Measurements from ENCODE around the gene SLC7A7.

The SLC7A7 gene

GRCh38 chr14:22841311-22841710 lies 26.1 kb upstream of the SLC7A7 start:
- Histone ChIP-seq H3K27ac (ENCODE audit: low read length) (no peak overlapping the region), H3K36me3 (replicated peaks; ENCODE audit: insufficient read depth, low read length) (no peaks in the 10 kb centered on the region), H3K79me2 (ENCODE audit: low read length) (no peaks in the 10 kb centered on the region), H3K9ac (ENCODE audit: low read length) (no peak overlapping the region), H3K27me3 (replicated peaks; ENCODE audit: insufficient read depth, low read length) (peaks cover 6% of the 10 kb centered on the region; the same call in 1 of the 2 replicates), H3K4me1 (ENCODE audit: low read length) (no peaks in the 10 kb centered on the region), H3K4me3 (ENCODE audit: low read length) (no peak overlapping the region), H3K4me2 (ENCODE audit: low read depth, low read length) (no peak overlapping the region), H2AFZ (ENCODE audit: low read length) (no peak overlapping the region), H3K9me2 (replicated peaks; ENCODE audit: insufficient read depth, low read length) (no peaks in the 10 kb centered on the region), H3F3A (ENCODE audit: insufficient read depth, low read length) (no peaks in the 10 kb centered on the region), H4K20me1 (ENCODE audit: insufficient read depth, low read length) (no peaks in the 10 kb centered on the region), H3K9me3 (replicated peaks; ENCODE audit: insufficient read depth, low read length) (no peaks in the 10 kb centered on the region)
- TF ChIP-seq CTCF (IDR thresholded peaks at IDR 0.05; ENCODE audit: low read length) (no peak), EZH2 (optimal IDR thresholded peaks at IDR 0.05; ENCODE audit: low read depth, low read length) (no peak), EZH2phosphoT487 (IDR thresholded peaks at IDR 0.05; ENCODE audit: low read length) (no peak)
- no peak for DNase-seq

- Histone ChIP-seq H3K9me2 (replicated peaks; ENCODE audit: insufficient read depth, low read length) (no peaks in the 10 kb centered on the region), H2AFZ (ENCODE audit: low read length) (no peak overlapping the region), H3K4me1 (ENCODE audit: low read length) (no peaks in the 10 kb centered on the region), H3K9me3 (replicated peaks; ENCODE audit: insufficient read depth, low read length) (no peaks in the 10 kb centered on the region), H4K20me1 (ENCODE audit: insufficient read depth, low read length) (no peaks in the 10 kb centered on the region), H3K4me2 (ENCODE audit: low read depth, low read length) (no peak overlapping the region), H3F3A (ENCODE audit: insufficient read depth, low read length) (no peaks in the 10 kb centered on the region), H3K27me3 (replicated peaks; ENCODE audit: insufficient read depth, low read length) (peaks cover 6% of the 10 kb centered on the region; the same call in 1 of the 2 replicates), H3K79me2 (ENCODE audit: low read length) (no peaks in the 10 kb centered on the region), H3K4me3 (ENCODE audit: low read length) (no peak overlapping the region), H3K36me3 (replicated peaks; ENCODE audit: insufficient read depth, low read length) (no peaks in the 10 kb centered on the region), H3K27ac (ENCODE audit: low read length) (no peak overlapping the region), H3K9ac (ENCODE audit: low read length) (no peak overlapping the region)
- no peak for DNase-seq
- TF ChIP-seq CTCF (IDR thresholded peaks at IDR 0.05; ENCODE audit: low read length) (no peak), EZH2 (optimal IDR thresholded peaks at IDR 0.05; ENCODE audit: low read depth, low read length) (no peak), EZH2phosphoT487 (IDR thresholded peaks at IDR 0.05; ENCODE audit: low read length) (no peak)
These were observed 24.0 kb upstream of the SLC7A7 start for GRCh38 chr14:22839159-22839779.

- no peaks in the 10 kb centered on the region for H3K9me3 ChIP-seq (replicated peaks; ENCODE audit: insufficient read depth, low read length)
- no peaks in the 10 kb centered on the region for H3K36me3 ChIP-seq (replicated peaks; ENCODE audit: insufficient read depth, low read length)
- no peaks in the 10 kb centered on the region for H3K79me2 ChIP-seq (ENCODE audit: low read length)
- TF ChIP-seq CTCF (IDR thresholded peaks at IDR 0.05; ENCODE audit: low read length) (no peak), EZH2phosphoT487 (IDR thresholded peaks at IDR 0.05; ENCODE audit: low read length) (no peak), EZH2 (optimal IDR thresholded peaks at IDR 0.05; ENCODE audit: low read depth, low read length) (no peak)
- H3K9me2 ChIP-seq (replicated peaks; ENCODE audit: insufficient read depth, low read length) = no peaks in the 10 kb centered on the region
- no peaks in the 10 kb centered on the region for H3F3A ChIP-seq (ENCODE audit: insufficient read depth, low read length)
- no peaks in the 10 kb centered on the region for H3K4me1 ChIP-seq (ENCODE audit: low read length)
- no peak overlapping the region for H3K4me2 ChIP-seq (ENCODE audit: low read depth, low read length)
- no peak for DNase-seq
- no peak overlapping the region for H3K27ac ChIP-seq (ENCODE audit: low read length)
- H2AFZ ChIP-seq (ENCODE audit: low read length) = no peak overlapping the region
- H3K4me3 ChIP-seq (ENCODE audit: low read length) = no peak overlapping the region
- peaks cover 6% of the 10 kb centered on the region; the same call in 1 of the 2 replicates for H3K27me3 ChIP-seq (replicated peaks; ENCODE audit: insufficient read depth, low read length)
- H3K9ac ChIP-seq (ENCODE audit: low read length) = no peak overlapping the region
- no peaks in the 10 kb centered on the region for H4K20me1 ChIP-seq (ENCODE audit: insufficient read depth, low read length)
These were observed 23.4 kb upstream of the SLC7A7 start for GRCh38 chr14:22838631-22839041.
